K562 (cell line): ENCODE results near the gene VMP1. TPM values are rescaled to one million over a fixed set of nuclear protein-coding genes. Genes with fewer than 3 reads are reported as not detected.

Experiments used
- DMBX1 ChIP-seq: fragments of 250-450 bp; sonication (Bioruptor Pico); IDR thresholded peaks from 2 replicates; pipeline ENCODE4 v1.8.0; 2022; ENCODE audit warnings: inconsistent platforms, mild to moderate bottlenecking, moderate library complexity, borderline replicate concordance
- GABPB1 ChIP-seq: sonication (generic); formaldehyde crosslinking; IDR thresholded peaks from 2 replicates; pipeline ENCODE4 v1.8.0; 2022; ENCODE audit warnings: mild to moderate bottlenecking, missing genetic modification reagents
- KLF6 ChIP-seq: fragments of 250-450 bp; sonication (Bioruptor Pico); IDR thresholded peaks from 2 replicates; pipeline ENCODE4 v1.4.0; 2020; ENCODE audit warnings: mild to moderate bottlenecking, moderate library complexity, borderline replicate concordance
- L3MBTL2 ChIP-seq: fragments of 450-650 bp; IDR thresholded peaks from 2 replicates; pipeline ENCODE4 v1.6.1; 2016; ENCODE audit warnings: mild to moderate bottlenecking, moderate library complexity
- MYNN ChIP-seq, 2 experiments: sonication (generic); formaldehyde crosslinking in 1 of 2; IDR thresholded peaks; 2 replicates each; pipeline versions ENCODE4 v1.5.0 to v1.6.1; 2016 to 2020; ENCODE audit warnings: antibody characterized with exemption in 1 of 2, missing genetic modification reagents in 1 of 2
- NFIC ChIP-seq: fragments of 450-650 bp; IDR thresholded peaks from 2 replicates; pipeline ENCODE4 v1.6.1; 2017; ENCODE audit warnings: mild to moderate bottlenecking, inconsistent platforms
- RBFOX2 ChIP-seq: fragments of 200-400 bp; formaldehyde crosslinking; IDR thresholded peaks from 2 replicates; pipeline ENCODE4 v1.6.1; 2017; ENCODE audit warnings: low read depth, mild to moderate bottlenecking, low read length, moderate library complexity
- RBM39 ChIP-seq: fragments of 200-400 bp; formaldehyde crosslinking; optimal IDR thresholded peaks from 2 replicates; pipeline ENCODE3; 2018; ENCODE audit warnings: low read depth, low read length
- SPI1 ChIP-seq: IDR thresholded peaks from 2 replicates; pipeline ENCODE4 v1.6.1; 2011; ENCODE audit warnings: low read depth, low read length, control low read depth, borderline replicate concordance
- SREBF1 ChIP-seq: fragments of 150-350 bp; IDR thresholded peaks from 2 replicates; pipeline ENCODE4 v1.6.1; 2014; ENCODE audit warnings: antibody characterized with exemption, low read depth, low read length, borderline replicate concordance
- TAF9B ChIP-seq: fragments of 450-650 bp; IDR thresholded peaks from 2 replicates; pipeline ENCODE4 v1.6.1; 2018; ENCODE audit warnings: mild to moderate bottlenecking; ENCODE audit not compliant: partially characterized antibody
- TBL1XR1 ChIP-seq, 2 experiments: IDR thresholded peaks; 2 replicates each; pipeline ENCODE4 v1.6.1; 2012; ENCODE audit warnings: improper control_type of control experiment in 2 of 2, low read length in 2 of 2, mild to moderate bottlenecking in 1 of 2
- ZNF584 ChIP-seq: fragments of 200-800 bp; sonication (Bioruptor generic); IDR thresholded peaks from 2 replicates; pipeline ENCODE4 v1.6.1; 2016; ENCODE audit warnings: low read depth, mild to moderate bottlenecking, missing genetic modification characterization, missing compliant biosample characterization
- polyA plus RNA-seq, 8 experiments: library from polyadenylated mRNA; depleted of rRNA in 4 of 8; stranded (reverse) in 5 of 8; unstranded in 3 of 8; fragments of >200 nt; fragmentation: Nextera tagmentation in 2 of 8; fragmentation: Illumina TruSeq in 1 of 8; extraction: Ambion mirVana in 2 of 8; extraction: Trizol in 1 of 8; gene quantifications; 2 replicates each; pipeline versions ENCODE4 v1.2.1 to v1.2.3, GENCODE V29; 2011 to 2014; ENCODE audit warnings: inconsistent platforms in 1 of 8, missing spikeins in 1 of 8
- total RNA-seq, 7 experiments: library from RNA; depleted of rRNA in 6 of 7; stranded (reverse); fragments of >200 nt in 6 of 7; fragmentation: Illumina TruSeq in 2 of 7; extraction: Trizol in 2 of 7; gene quantifications; 2 replicates each; pipeline versions ENCODE4 v1.2.1 to v1.2.3, GENCODE V29; 2011 to 2021; ENCODE audit warnings: low replicate concordance in 1 of 7
- TF ChIP-seq, protein P1 (sequence below): fragments of 450-650 bp; IDR thresholded peaks from 2 replicates; pipeline ENCODE4 v1.6.1; 2014; ENCODE audit warnings: low read depth, mild to moderate bottlenecking, moderate library complexity, borderline replicate concordance
- TF ChIP-seq, protein P2 (sequence below): fragments of 450-650 bp; conservative IDR thresholded peaks from 2 replicates; pipeline ENCODE4 v1.6.1; 2016; ENCODE audit warnings: missing genetic modification characterization, low read depth, mild to moderate bottlenecking, control low read depth, missing compliant biosample characterization
- TF ChIP-seq, protein P3 (sequence below), 2 experiments: IDR thresholded peaks in 1 of 2; conservative IDR thresholded peaks in 1 of 2; 2 replicates each; pipeline ENCODE4 v1.6.1; 2016; ENCODE audit warnings: low read depth in 2 of 2, mild to moderate bottlenecking in 1 of 2, missing compliant biosample characterization in 1 of 2, missing genetic modification characterization in 1 of 2, moderate library complexity in 1 of 2
- TF ChIP-seq, protein P4 (sequence below): fragments of 250-450 bp; sonication (Bioruptor Pico); IDR thresholded peaks from 2 replicates; pipeline ENCODE4 v1.6.1; 2021; ENCODE audit warnings: mild to moderate bottlenecking
- TF ChIP-seq, protein P5 (sequence below): fragments of 250-450 bp; sonication (Bioruptor Pico); IDR thresholded peaks from 2 replicates; pipeline ENCODE4 v1.4.0; 2020; ENCODE audit warnings: borderline replicate concordance

VMP1 gene
- total and polyA plus RNA-seq, 9 of the 15 experiments (the other 6 are each of a cell fraction or from before 2014, with no cell fraction given) = 123 to 304 (median 151) TPM

DNA sequence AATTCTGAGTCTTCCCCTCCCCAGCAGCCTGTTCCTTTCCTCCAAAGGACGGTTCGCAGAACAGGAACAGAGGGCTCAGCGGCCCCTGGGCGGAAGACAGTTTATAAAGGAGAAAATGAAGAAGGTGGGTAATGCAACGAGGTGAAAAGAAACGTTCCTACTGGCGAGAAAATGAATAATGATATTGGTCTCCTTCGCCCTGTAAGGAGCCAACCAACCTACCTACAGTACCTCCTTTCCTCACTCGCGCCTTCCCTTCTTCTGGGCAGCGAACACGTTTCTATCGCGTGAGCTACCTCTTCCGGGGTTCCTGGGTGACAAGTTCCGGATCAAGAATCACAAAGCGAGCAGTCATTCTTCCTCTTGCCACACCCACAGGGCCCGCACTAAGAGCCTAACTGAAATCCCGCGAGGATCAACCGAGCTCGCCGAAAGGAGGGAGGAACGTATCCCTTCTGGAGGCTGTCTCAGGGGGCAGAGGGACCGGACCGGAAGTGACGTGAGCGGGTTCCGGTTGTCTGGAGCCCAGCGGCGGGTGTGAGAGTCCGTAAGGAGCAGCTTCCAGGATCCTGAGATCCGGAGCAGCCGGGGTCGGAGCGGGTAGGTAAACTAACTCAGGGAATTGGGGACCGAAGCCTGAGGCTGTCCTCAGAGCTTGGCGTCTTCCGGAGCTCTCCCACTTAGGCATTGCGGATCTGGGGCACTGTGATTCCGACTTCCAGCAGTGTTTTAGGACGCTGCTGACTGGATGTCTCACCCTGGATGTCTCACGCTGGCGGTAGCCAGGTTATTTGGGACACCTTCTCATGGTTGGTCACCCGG is at the start of gene VMP1, which contains the start of gene PTRH2 (continued):
- TF ChIP-seq ZNF584 (CRISPR knock-in tag) (no peak), RBFOX2 (peak; percentile 82), TAF9B (peak; percentile 93), KLF6 (CRISPR knock-in tag) (peak; percentile 29; the same call in 1 of the 2 replicates), MYNN (IDR thresholded peaks at IDR 0.05) (peak; percentile 57; the same call in 1 of the 2 replicates), MYNN (CRISPR knock-in tag; IDR thresholded peaks at IDR 0.05) (no peak), GABPB1 (CRISPR knock-in tag) (peak; percentile 98), L3MBTL2 (peak; percentile 88), SPI1 (0 out of 2 replicates have a peak, but pooled peaks have one; percentile 30), SREBF1 (peak; percentile 93), DMBX1 (CRISPR knock-in tag) (no peak), RBM39 (no peak), TBL1XR1 (IDR thresholded peaks at IDR 0.05; ENCODE audit: low read length in 2 of 2) (0 out of 4 replicates have a peak, but pooled peaks of 1 of the 2 experiments have one; percentile 36), NFIC (0 out of 2 replicates have a peak, but pooled peaks have one; percentile 15)
- TF ChIP-seq, protein P1, sequence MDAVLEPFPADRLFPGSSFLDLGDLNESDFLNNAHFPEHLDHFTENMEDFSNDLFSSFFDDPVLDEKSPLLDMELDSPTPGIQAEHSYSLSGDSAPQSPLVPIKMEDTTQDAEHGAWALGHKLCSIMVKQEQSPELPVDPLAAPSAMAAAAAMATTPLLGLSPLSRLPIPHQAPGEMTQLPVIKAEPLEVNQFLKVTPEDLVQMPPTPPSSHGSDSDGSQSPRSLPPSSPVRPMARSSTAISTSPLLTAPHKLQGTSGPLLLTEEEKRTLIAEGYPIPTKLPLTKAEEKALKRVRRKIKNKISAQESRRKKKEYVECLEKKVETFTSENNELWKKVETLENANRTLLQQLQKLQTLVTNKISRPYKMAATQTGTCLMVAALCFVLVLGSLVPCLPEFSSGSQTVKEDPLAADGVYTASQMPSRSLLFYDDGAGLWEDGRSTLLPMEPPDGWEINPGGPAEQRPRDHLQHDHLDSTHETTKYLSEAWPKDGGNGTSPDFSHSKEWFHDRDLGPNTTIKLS = peak; percentile 93
- TF ChIP-seq, protein P2, sequence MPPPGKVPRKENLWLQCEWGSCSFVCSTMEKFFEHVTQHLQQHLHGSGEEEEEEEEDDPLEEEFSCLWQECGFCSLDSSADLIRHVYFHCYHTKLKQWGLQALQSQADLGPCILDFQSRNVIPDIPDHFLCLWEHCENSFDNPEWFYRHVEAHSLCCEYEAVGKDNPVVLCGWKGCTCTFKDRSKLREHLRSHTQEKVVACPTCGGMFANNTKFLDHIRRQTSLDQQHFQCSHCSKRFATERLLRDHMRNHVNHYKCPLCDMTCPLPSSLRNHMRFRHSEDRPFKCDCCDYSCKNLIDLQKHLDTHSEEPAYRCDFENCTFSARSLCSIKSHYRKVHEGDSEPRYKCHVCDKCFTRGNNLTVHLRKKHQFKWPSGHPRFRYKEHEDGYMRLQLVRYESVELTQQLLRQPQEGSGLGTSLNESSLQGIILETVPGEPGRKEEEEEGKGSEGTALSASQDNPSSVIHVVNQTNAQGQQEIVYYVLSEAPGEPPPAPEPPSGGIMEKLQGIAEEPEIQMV (tag) = no peak
- TF ChIP-seq, protein P3, sequence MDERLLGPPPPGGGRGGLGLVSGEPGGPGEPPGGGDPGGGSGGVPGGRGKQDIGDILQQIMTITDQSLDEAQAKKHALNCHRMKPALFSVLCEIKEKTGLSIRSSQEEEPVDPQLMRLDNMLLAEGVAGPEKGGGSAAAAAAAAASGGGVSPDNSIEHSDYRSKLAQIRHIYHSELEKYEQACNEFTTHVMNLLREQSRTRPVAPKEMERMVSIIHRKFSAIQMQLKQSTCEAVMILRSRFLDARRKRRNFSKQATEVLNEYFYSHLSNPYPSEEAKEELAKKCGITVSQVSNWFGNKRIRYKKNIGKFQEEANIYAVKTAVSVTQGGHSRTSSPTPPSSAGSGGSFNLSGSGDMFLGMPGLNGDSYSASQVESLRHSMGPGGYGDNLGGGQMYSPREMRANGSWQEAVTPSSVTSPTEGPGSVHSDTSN (CRISPR knock-in tag; IDR thresholded peaks at IDR 0.05; ENCODE audit: low read depth) = no peak
- TF ChIP-seq, protein P3 (tag; conservative IDR thresholded peaks at IDR 0.05; ENCODE audit: low read depth) = peak; percentile 59
- TF ChIP-seq, protein P4, sequence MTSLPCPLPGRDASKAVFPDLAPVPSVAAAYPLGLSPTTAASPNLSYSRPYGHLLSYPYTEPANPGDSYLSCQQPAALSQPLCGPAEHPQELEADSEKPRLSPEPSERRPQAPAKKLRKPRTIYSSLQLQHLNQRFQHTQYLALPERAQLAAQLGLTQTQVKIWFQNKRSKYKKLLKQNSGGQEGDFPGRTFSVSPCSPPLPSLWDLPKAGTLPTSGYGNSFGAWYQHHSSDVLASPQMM (CRISPR knock-in tag) = no peak
- TF ChIP-seq, protein P5, sequence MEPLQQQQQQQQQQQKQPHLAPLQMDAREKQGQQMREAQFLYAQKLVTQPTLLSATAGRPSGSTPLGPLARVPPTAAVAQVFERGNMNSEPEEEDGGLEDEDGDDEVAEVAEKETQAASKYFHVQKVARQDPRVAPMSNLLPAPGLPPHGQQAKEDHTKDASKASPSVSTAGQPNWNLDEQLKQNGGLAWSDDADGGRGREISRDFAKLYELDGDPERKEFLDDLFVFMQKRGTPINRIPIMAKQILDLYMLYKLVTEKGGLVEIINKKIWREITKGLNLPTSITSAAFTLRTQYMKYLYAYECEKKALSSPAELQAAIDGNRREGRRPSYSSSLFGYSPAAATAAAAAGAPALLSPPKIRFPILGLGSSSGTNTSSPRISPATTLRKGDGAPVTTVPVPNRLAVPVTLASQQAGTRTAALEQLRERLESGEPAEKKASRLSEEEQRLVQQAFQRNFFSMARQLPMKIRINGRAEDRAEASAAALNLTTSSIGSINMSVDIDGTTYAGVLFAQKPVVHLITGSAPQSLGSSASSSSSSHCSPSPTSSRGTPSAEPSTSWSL (CRISPR knock-in tag) = no peak
